Breast epithelium (tissue), 4 donors: ENCODE results near the gene CLCA2. TPM values are rescaled to one million over a fixed set of nuclear protein-coding genes. Genes with fewer than 3 reads are reported as not detected.
A peak's percentile ranks its signal among the peaks of the same experiment; 100 is the strongest.

ENCODE experiments used
- DNase-seq, 2 donors: peaks; one replicate each; pipeline ENCODE4 v3.0.0-alpha.2; 2019; ENCODE audit warnings: low spot score in 2 of 2
- H3K27ac ChIP-seq, 2 donors: fragments of 200-600 bp; sonication (generic) in 1 of 2; one replicate each; pipeline ENCODE4 v1.5.1; 2016 to 2019; ENCODE audit warnings: mild to moderate bottlenecking in 1 of 2
- H3K27me3 ChIP-seq, 2 donors: fragments of 200-600 bp; sonication (generic) in 1 of 2; one replicate each; pipeline versions ENCODE4 v1.5.1 to v1.6.0; 2017 to 2019; ENCODE audit warnings: control low read depth in 1 of 2, mild to moderate bottlenecking in 1 of 2
- H3K36me3 ChIP-seq: fragments of 200-600 bp; one replicate; pipeline ENCODE4 v1.5.1; 2019
- H3K4me1 ChIP-seq, 2 donors: fragments of 200-600 bp; sonication (generic); one replicate each; pipeline ENCODE4 v1.5.1; 2016 to 2019; ENCODE audit warnings: control low read depth in 1 of 2
- H3K4me3 ChIP-seq, 3 donors: fragments of 200-600 bp; sonication (generic); 1 replicate in 2 of 3; 2 replicates in 1 of 3; pipeline ENCODE4 v1.5.1; 2016 to 2019; ENCODE audit warnings: mild to moderate bottlenecking in 3 of 3, moderate library complexity in 2 of 3
- H3K9me3 ChIP-seq, 2 donors: fragments of 200-600 bp; sonication (generic) in 1 of 2; one replicate each; pipeline ENCODE4 v1.5.1; 2016 to 2019; ENCODE audit warnings: control low read depth in 1 of 2
- POLR2A ChIP-seq: fragments of 450-650 bp; IDR thresholded peaks from one replicate; pipeline ENCODE4 v1.6.1; 2016; ENCODE audit warnings: antibody characterized with exemption, mild to moderate bottlenecking, moderate library complexity
- POLR2AphosphoS5 ChIP-seq, 3 donors: sonication (generic); formaldehyde crosslinking; IDR thresholded peaks; one replicate each; pipeline ENCODE4 v1.6.1; 2017; ENCODE audit warnings: antibody characterized with exemption in 3 of 3
- intact Hi-C: fragments of 100-400 bp; cut with DNase I; formaldehyde crosslinking; loops from one replicate; pipeline ENCODE4 v1.15.1; 2023; ENCODE audit warnings: low total_unique reads
- total RNA-seq, 3 donors: library from RNA; depleted of rRNA; stranded (reverse); fragments of >200 nt; gene quantifications; one replicate each; pipeline ENCODE4 v1.1.0, GENCODE V29; 2016
- TF ChIP-seq, protein P1 (sequence below), 3 donors: fragments of 450-650 bp; IDR thresholded peaks; one replicate each; pipeline ENCODE4 v1.5.1; 2016 to 2017; ENCODE audit warnings: antibody characterized with exemption in 3 of 3, mild to moderate bottlenecking in 3 of 3, moderate library complexity in 3 of 3

Gene CLCA2
- total RNA-seq, 3 donors from 2014 or later, result 1.3 to 30.3 (median 1.6) TPM

DNA sequence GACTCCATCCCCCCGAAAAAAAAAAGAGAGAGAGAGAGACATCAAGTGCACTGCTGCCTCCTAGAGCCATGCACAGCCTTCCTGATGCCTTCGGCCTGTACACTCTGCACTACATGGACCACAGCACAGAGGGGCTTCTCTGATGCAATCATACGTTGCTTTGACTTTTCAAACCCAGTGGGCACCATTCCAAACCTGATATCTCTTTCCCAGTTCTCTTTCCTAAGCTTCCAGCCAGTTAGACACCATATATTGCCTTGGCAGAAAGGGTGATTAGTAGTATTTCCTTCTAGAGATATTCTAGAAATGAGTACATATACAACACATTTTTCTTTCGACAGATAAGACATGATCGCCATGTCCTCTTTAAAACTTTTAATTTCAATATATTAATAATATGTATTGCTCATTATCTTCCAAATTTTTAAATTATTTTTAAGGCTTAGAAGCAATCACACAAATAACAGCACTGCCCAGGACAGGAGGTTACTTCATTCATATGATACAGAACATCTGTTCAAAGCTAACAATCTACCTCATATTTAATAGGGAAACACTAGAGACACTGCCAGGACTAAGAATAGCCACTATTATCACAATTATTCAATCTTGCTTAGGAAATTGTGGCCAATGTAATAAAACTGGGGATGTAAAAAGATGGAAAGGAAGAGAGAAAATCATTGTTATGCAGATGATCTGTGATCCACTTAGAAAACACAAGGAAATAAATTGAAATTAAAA lies 54.6 kb downstream of the CLCA2 start:
- Histone ChIP-seq H3K4me3 (no peak overlapping the region), H3K27me3 (no peaks in the 10 kb centered on the region), H3K36me3 (no peaks in the 10 kb centered on the region), H3K27ac (peak overlapping the region in 1 of 2 donors; percentile 50), H3K4me1 (no peaks in the 10 kb centered on the region), H3K9me3 (no peaks in the 10 kb centered on the region)
- intact Hi-C loops, result no loop called here
- TF ChIP-seq POLR2AphosphoS5 (IDR thresholded peaks at IDR 0.05) (no peak), POLR2A (no peak)
- TF ChIP-seq, protein P1, sequence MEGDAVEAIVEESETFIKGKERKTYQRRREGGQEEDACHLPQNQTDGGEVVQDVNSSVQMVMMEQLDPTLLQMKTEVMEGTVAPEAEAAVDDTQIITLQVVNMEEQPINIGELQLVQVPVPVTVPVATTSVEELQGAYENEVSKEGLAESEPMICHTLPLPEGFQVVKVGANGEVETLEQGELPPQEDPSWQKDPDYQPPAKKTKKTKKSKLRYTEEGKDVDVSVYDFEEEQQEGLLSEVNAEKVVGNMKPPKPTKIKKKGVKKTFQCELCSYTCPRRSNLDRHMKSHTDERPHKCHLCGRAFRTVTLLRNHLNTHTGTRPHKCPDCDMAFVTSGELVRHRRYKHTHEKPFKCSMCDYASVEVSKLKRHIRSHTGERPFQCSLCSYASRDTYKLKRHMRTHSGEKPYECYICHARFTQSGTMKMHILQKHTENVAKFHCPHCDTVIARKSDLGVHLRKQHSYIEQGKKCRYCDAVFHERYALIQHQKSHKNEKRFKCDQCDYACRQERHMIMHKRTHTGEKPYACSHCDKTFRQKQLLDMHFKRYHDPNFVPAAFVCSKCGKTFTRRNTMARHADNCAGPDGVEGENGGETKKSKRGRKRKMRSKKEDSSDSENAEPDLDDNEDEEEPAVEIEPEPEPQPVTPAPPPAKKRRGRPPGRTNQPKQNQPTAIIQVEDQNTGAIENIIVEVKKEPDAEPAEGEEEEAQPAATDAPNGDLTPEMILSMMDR (IDR thresholded peaks at IDR 0.05), result no peak
- DNase-seq, result no peak

DNA sequence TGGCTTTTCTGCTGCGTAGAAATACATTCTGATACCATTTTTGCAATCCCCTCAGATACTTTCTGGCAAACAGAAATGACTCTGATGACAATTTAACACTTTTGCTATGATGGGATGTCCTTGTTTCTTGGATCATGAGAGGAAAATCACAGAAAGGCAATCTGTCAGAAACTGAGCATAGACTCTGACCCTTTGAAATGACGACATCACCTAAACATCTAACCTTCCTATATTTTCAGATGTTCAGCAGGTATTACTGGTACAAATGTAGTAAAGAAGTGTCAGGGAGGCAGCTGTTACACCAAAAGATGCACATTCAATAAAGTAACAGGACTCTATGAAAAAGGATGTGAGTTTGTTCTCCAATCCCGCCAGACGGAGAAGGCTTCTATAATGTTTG lies 58.0 kb downstream of the CLCA2 start:
- no peak overlapping the region for H3K4me3 ChIP-seq
- no peaks in the 10 kb centered on the region for H3K36me3 ChIP-seq
- no peaks in the 10 kb centered on the region for H3K9me3 ChIP-seq
- H3K27me3 ChIP-seq, result no peaks in the 10 kb centered on the region
- no peak for DNase-seq
- TF ChIP-seq POLR2AphosphoS5 (IDR thresholded peaks at IDR 0.05) (no peak), POLR2A (no peak)
- TF ChIP-seq, protein P1 (IDR thresholded peaks at IDR 0.05), result no peak
- intact Hi-C loops, result no loop called here
- no peaks in the 10 kb centered on the region for H3K4me1 ChIP-seq
- H3K27ac ChIP-seq, result no peak overlapping the region

DNA sequence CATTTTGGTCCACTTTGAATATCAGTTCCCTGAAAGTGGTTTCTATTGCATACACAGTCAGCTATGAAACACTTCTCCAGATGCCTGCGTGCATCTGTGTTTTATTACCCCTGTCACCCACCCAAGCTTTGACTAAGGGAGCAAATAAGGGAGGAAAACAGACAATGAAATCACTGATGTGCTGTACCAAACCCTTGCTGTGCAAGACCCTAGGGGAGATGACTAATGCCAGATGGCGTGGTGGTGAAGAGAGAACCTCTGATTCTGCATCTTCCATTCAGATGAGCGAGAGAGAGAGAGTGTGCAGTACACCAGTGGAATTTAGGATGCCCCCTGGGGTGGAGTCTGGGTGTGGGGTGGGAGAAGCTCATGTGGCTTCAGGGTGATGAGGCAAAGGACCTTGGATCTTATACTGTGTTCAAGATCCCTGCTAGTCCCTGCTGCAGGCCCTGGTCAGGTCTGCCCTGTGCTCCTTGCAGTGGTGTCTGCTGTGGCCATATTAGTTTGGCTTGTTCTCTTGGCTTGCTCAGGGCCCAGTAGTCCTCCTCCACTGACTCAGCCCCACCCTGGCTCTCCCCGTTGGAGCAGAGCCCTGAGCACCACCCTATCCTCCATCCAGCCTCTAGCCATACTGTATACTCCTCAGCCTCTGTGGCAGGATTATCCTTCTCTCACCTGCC lies 63.3 kb downstream of the CLCA2 start:
- Histone ChIP-seq H3K4me3 (no peak overlapping the region), H3K27me3 (no peaks in the 10 kb centered on the region), H3K27ac (peak overlapping the region; percentile 54 to 83), H3K4me1 (no peaks in the 10 kb centered on the region), H3K9me3 (no peaks in the 10 kb centered on the region), H3K36me3 (no peaks in the 10 kb centered on the region)
- intact Hi-C loops, result no loop called here
- DNase-seq, result no peak
- no peak for TF ChIP-seq POLR2A
- TF ChIP-seq, protein P1 (IDR thresholded peaks at IDR 0.05), result no peak

DNA sequence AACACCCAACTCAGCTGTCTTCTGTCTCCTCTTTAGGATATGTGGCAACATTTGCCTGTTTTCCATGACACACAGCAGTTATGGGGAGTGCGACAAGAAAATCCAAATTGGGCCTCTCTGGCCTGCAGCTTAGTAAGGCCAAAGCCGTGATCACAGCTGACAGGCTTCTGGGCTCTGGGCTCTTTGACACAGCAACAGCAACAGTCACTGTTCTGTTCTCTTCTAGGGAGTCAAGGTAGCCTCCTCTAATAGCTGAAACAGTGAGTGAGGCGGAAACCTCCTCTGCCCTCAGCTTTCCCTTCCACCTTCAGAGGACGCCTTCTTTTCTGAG lies 63.8 kb downstream of the CLCA2 start:
- intact Hi-C loops, result no loop called here
- Histone ChIP-seq H3K4me3 (no peak overlapping the region), H3K27ac (peak overlapping the region; percentile 54 to 83)

More for the DNA sequence above, 63.8 kb downstream of the CLCA2 start:
- Histone ChIP-seq H3K9me3 (no peaks in the 10 kb centered on the region), H3K27me3 (no peaks in the 10 kb centered on the region), H3K4me1 (no peaks in the 10 kb centered on the region), H3K36me3 (no peaks in the 10 kb centered on the region)
- TF ChIP-seq, protein P1 (IDR thresholded peaks at IDR 0.05), result no peak
- TF ChIP-seq POLR2A, result no peak
- TF ChIP-seq POLR2AphosphoS5 (IDR thresholded peaks at IDR 0.05), result no peak
- DNase-seq, result no peak
